ENCODE data around the gene KITLG. TPM values are rescaled to one million over a fixed set of nuclear protein-coding genes. Genes with fewer than 3 reads are reported as not detected.
A peak's percentile ranks its signal among the peaks of the same experiment; 100 is the strongest.

Gene KITLG
- total RNA-seq, 1 donor from 2014 or later, result 28.3 TPM

GRCh38 chr12:88590851-88591250, 10.6 kb upstream of the KITLG start:
- no peak for DNase-seq (ENCODE audit: low spot score)
- H3K4me1 Mint-ChIP-seq (ENCODE audit: unreplicated experiment), result no peaks in the 10 kb centered on the region

DNA sequence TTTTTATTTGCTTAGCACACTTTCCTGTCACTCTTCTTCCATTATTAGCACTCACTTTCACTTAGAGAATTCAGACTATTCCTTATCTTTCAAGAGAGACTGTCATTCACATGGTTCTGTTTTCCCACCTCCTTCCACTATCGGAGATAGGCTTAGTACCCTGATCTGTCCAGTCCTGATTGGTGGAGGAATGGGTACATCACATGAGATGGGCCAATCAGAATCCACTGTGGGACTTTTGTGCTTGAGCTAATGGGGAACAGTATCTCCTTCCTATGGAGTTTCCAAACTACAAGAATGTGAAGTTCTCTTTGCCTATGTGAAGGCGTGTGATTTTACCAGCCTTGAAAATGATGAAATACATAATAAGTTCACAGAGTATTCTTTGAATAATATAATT, 4.8 kb upstream of the KITLG start:
- H3K9me3 Mint-ChIP-seq (ENCODE audit: unreplicated experiment), result no peaks in the 10 kb centered on the region
- H3K27me3 Mint-ChIP-seq (ENCODE audit: unreplicated experiment), result peaks cover 6% of the 10 kb centered on the region
- H3K4me3 Mint-ChIP-seq (ENCODE audit: unreplicated experiment), result no peak overlapping the region
- DNase-seq (ENCODE audit: low spot score), result no peak
- H3K27ac Mint-ChIP-seq (ENCODE audit: unreplicated experiment), result no peak overlapping the region
- H3K4me1 Mint-ChIP-seq (ENCODE audit: unreplicated experiment), result peaks cover under 1% of the 10 kb centered on the region
- peaks cover 7% of the 10 kb centered on the region for H3K36me3 Mint-ChIP-seq (ENCODE audit: low read depth, unreplicated experiment)
- TF ChIP-seq, protein P1, sequence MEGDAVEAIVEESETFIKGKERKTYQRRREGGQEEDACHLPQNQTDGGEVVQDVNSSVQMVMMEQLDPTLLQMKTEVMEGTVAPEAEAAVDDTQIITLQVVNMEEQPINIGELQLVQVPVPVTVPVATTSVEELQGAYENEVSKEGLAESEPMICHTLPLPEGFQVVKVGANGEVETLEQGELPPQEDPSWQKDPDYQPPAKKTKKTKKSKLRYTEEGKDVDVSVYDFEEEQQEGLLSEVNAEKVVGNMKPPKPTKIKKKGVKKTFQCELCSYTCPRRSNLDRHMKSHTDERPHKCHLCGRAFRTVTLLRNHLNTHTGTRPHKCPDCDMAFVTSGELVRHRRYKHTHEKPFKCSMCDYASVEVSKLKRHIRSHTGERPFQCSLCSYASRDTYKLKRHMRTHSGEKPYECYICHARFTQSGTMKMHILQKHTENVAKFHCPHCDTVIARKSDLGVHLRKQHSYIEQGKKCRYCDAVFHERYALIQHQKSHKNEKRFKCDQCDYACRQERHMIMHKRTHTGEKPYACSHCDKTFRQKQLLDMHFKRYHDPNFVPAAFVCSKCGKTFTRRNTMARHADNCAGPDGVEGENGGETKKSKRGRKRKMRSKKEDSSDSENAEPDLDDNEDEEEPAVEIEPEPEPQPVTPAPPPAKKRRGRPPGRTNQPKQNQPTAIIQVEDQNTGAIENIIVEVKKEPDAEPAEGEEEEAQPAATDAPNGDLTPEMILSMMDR (IDR thresholded peaks at IDR 0.05; ENCODE audit: unreplicated experiment), result no peak

More at GRCh38 chr12:88590851-88591250, 10.6 kb upstream of the KITLG start:
- H3K36me3 Mint-ChIP-seq (ENCODE audit: low read depth, unreplicated experiment), result peaks cover 2% of the 10 kb centered on the region
- H3K27ac Mint-ChIP-seq (ENCODE audit: unreplicated experiment), result no peak overlapping the region
- TF ChIP-seq, protein P1 (IDR thresholded peaks at IDR 0.05; ENCODE audit: unreplicated experiment), result no peak
- no peaks in the 10 kb centered on the region for H3K9me3 Mint-ChIP-seq (ENCODE audit: unreplicated experiment)
- H3K27me3 Mint-ChIP-seq (ENCODE audit: unreplicated experiment), result peaks cover 2% of the 10 kb centered on the region
- no peak overlapping the region for H3K4me3 Mint-ChIP-seq (ENCODE audit: unreplicated experiment)

DNA sequence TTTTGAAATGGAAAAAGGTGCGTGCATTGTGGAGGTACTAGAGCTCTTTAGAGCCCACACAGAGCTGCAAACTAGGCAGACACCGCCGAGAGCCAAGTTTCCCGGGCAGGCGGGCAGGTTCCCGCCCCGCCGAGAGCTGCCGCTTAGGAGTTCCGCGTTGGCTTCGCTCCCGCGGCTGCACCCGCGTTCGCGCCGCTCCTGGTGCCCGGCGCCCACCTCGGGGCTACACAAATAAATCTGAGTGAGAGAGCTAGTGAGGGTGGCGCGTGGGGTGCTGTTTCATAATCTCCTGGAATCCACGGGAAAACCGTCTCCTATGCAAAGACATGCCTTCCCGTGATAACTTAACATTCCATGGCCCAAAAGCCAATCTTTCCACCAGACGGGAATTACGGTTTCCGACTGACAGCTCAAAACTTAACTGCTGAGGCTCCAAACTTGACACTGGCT, 645 bp downstream of the KITLG start:
- peak; percentile 49 for DNase-seq (ENCODE audit: low spot score)
- peaks cover 21% of the 10 kb centered on the region for H3K4me1 Mint-ChIP-seq (ENCODE audit: unreplicated experiment)
- peaks cover 6% of the 10 kb centered on the region for H3K27me3 Mint-ChIP-seq (ENCODE audit: unreplicated experiment)
- peak overlapping the region; percentile 97 for H3K4me3 Mint-ChIP-seq (ENCODE audit: unreplicated experiment)
- H3K27ac Mint-ChIP-seq (ENCODE audit: unreplicated experiment), result peak overlapping the region; percentile 58
- no peaks in the 10 kb centered on the region for H3K36me3 Mint-ChIP-seq (ENCODE audit: low read depth, unreplicated experiment)
- no peaks in the 10 kb centered on the region for H3K9me3 Mint-ChIP-seq (ENCODE audit: unreplicated experiment)
- TF ChIP-seq, protein P1 (IDR thresholded peaks at IDR 0.05; ENCODE audit: unreplicated experiment), result no peak

- Mint-ChIP-seq H3K27me3 (ENCODE audit: unreplicated experiment) (peaks cover 6% of the 10 kb centered on the region), H3K4me1 (ENCODE audit: unreplicated experiment) (peaks cover 23% of the 10 kb centered on the region), H3K27ac (ENCODE audit: unreplicated experiment) (peak overlapping the region; percentile 84), H3K36me3 (ENCODE audit: low read depth, unreplicated experiment) (no peaks in the 10 kb centered on the region), H3K9me3 (ENCODE audit: unreplicated experiment) (no peaks in the 10 kb centered on the region), H3K4me3 (ENCODE audit: unreplicated experiment) (peak overlapping the region; percentile 97)
- TF ChIP-seq, protein P1 (IDR thresholded peaks at IDR 0.05; ENCODE audit: unreplicated experiment), result peak; percentile 54
- DNase-seq (ENCODE audit: low spot score), result peak; percentile 57
Measured at GRCh38 chr12:88579161-88579517, 1.1 kb downstream of the KITLG start.

DNA sequence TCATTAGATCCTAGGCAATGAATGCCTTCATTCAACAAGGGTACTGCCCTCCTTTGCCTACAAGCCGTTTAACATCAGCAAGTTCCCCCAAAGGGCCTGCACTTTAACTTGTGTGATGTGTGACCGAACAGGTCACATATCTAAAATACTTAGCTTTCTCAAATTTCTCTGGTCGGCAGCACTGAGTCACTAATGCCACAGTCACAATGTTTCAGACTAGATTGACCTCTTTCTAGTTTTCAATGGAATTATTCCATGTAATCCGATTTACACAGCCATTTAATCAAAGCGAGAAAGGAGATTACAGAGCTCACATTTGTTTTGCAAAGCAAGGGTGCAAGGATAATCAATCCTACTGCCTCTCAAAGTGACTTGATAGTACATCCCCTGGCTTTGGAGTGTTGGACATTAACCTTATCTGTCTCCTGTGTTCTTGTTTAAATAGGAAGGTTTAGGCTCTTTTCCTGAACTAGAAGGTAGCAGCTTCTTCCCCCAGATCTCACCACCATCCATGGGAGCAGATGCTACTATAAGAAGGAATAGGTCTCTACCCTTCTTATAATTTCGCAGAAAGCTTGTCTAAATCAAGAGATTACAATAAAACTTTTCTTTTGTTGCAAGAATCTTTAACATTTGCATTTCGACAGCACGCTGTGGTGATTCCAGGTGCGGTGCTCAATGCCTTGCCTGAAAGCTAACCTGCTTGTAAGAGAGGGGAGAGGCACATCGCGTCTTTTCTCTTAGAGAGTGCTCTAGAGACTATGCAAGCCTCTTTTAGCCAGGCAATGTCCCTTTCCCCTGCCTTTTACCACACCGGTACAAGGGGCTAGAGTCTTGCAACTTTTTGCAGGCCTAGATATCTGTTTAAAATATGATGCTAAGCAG, 1.8 kb downstream of the KITLG start:
- Mint-ChIP-seq H3K9me3 (ENCODE audit: unreplicated experiment) (no peaks in the 10 kb centered on the region), H3K27me3 (ENCODE audit: unreplicated experiment) (peaks cover 6% of the 10 kb centered on the region), H3K4me1 (ENCODE audit: unreplicated experiment) (peaks cover 23% of the 10 kb centered on the region), H3K36me3 (ENCODE audit: low read depth, unreplicated experiment) (no peaks in the 10 kb centered on the region), H3K27ac (ENCODE audit: unreplicated experiment) (peak overlapping the region; percentile 84), H3K4me3 (ENCODE audit: unreplicated experiment) (peak overlapping the region; percentile 97)
- TF ChIP-seq, protein P1 (IDR thresholded peaks at IDR 0.05; ENCODE audit: unreplicated experiment), result no peak
- DNase-seq (ENCODE audit: low spot score), result no peak
